ENCODE measurements around the gene CRYGA.
A peak's percentile ranks its signal among the peaks of the same experiment; 100 is the strongest.
"Not testable (repeated sequence)": the region's sequence is repeated elsewhere in the genome, so short reads cannot be mapped to it uniquely, and the experiment has no call there.

CRYGA gene

GRCh38 chr2:208164951-208165755 lies 1.8 kb upstream of the CRYGA start:
- no peak for DNase-seq

GRCh38 chr2:208156439-208156838 lies 7.0 kb downstream of the CRYGA start:
- DNase-seq = no peak

- DNase-seq = no peak
These were observed 10.2 kb downstream of the CRYGA start for GRCh38 chr2:208153156-208153555.

GRCh38 chr2:208150956-208151355 lies 12.4 kb downstream of the CRYGA start:
- DNase-seq = no peak

GRCh38 chr2:208150094-208150493 lies 13.3 kb downstream of the CRYGA start:
- no peak for DNase-seq

- DNase-seq = no peak
These were observed 14.6 kb downstream of the CRYGA start for GRCh38 chr2:208148803-208149202.

- DNase-seq = no peak
These were observed 15.6 kb downstream of the CRYGA start for GRCh38 chr2:208147759-208148158.

- no peak for DNase-seq
These were observed 16.4 kb downstream of the CRYGA start for GRCh38 chr2:208147008-208147407.

GRCh38 chr2:208146006-208146405 lies 17.4 kb downstream of the CRYGA start, which contains the start of gene CRYGB:
Gene CRYGB, minus strand, starts transcription at chr2:208146158. Its CDS starts 38 bp downstream, at chr2:208146120.
- DNase-seq = no peak

- no peak for DNase-seq
These were observed 20.2 kb downstream of the CRYGA start for GRCh38 chr2:208142925-208143799.

GRCh38 chr2:208142240-208142924 lies 21.0 kb downstream of the CRYGA start:
- peak; percentile 8 for DNase-seq

GRCh38 chr2:208139447-208139846 lies 23.9 kb downstream of the CRYGA start:
- DNase-seq = no peak

GRCh38 chr2:208138334-208138733 lies 25.1 kb downstream of the CRYGA start:
- not testable (repeated sequence) for DNase-seq

- no peak for DNase-seq
These were observed 26.7 kb downstream of the CRYGA start for GRCh38 chr2:208136716-208137094.

- no peak for DNase-seq
These were observed 27.3 kb downstream of the CRYGA start for GRCh38 chr2:208135794-208136715.

- DNase-seq = no peak
These were observed 28.3 kb downstream of the CRYGA start for GRCh38 chr2:208134928-208135586.

- DNase-seq = no peak
These were observed 32.7 kb downstream of the CRYGA start for GRCh38 chr2:208130712-208131110.

GRCh38 chr2:208129744-208130711 lies 33.4 kb downstream of the CRYGA start, which contains the start of gene CRYGC:
Gene CRYGC, minus strand, starts transcription at chr2:208129828. Its CDS starts 36 bp downstream, at chr2:208129792.
- no peak for DNase-seq

GRCh38 chr2:208128136-208128535 lies 35.3 kb downstream of the CRYGA start:
- no peak for DNase-seq

GRCh38 chr2:208127090-208127489 lies 36.3 kb downstream of the CRYGA start:
- DNase-seq = no peak

All from fibroblast of skin of right quadriceps (primary cell).